Omental fat pad (tissue), 4 donors: ENCODE data around the gene CLDN15. TPM values are rescaled to one million over a fixed set of nuclear protein-coding genes. Genes with fewer than 3 reads are reported as not detected.

Experiments
- ATAC-seq: fragments of 150-250 bp; one replicate; pipeline ENCODE4 v1.9.1; 2016; ENCODE audit warnings: mild to moderate bottlenecking, moderate library complexity; ENCODE audit not compliant: low FRiP score
- DNase-seq: peaks from one replicate; pipeline ENCODE4 v3.0.0-alpha.2; 2019; ENCODE audit warnings: low spot score
- total RNA-seq, 4 donors: library from RNA; depleted of rRNA; stranded (reverse); fragments of >200 nt; gene quantifications; one replicate each; pipeline ENCODE4 v1.1.0, GENCODE V29; 2016
- TF ChIP-seq, protein P1 (sequence below), 3 donors: fragments of 450-650 bp; IDR thresholded peaks; one replicate each; pipeline ENCODE4 v1.5.1; 2016 to 2017; ENCODE audit warnings: antibody characterized with exemption in 3 of 3, mild to moderate bottlenecking in 3 of 3, moderate library complexity in 2 of 3

Gene CLDN15
- total RNA-seq, 4 donors from 2014 or later: 43.3 to 280 (median 60.5) TPM

DNA sequence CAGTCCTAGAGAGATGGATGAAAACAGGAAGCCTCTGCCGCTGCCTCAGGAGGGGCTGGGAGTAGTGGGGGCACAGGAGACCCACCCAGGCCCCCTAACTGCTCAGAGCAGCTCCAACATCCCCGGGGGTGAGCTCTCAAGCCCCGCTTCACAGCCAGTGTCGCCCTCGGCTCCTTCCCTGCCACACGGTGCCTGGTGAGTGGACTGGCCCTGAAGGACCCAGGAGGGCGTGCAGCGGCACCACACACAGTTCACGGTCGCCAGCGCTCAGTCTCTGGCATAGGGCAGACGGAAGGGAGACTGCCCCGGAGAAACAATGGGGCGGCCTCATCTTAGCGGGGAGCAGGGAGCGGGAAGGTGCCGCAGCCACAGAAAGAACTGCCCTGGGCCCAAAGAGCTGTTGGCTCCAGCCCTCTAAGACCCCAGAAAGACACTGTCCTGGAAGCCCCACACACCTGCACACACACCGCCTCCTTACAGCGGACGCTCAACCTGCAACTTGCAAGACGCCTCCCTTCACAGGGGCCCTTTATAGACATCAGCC, 1.2 kb downstream of the CLDN15 start:
- TF ChIP-seq, protein P1, sequence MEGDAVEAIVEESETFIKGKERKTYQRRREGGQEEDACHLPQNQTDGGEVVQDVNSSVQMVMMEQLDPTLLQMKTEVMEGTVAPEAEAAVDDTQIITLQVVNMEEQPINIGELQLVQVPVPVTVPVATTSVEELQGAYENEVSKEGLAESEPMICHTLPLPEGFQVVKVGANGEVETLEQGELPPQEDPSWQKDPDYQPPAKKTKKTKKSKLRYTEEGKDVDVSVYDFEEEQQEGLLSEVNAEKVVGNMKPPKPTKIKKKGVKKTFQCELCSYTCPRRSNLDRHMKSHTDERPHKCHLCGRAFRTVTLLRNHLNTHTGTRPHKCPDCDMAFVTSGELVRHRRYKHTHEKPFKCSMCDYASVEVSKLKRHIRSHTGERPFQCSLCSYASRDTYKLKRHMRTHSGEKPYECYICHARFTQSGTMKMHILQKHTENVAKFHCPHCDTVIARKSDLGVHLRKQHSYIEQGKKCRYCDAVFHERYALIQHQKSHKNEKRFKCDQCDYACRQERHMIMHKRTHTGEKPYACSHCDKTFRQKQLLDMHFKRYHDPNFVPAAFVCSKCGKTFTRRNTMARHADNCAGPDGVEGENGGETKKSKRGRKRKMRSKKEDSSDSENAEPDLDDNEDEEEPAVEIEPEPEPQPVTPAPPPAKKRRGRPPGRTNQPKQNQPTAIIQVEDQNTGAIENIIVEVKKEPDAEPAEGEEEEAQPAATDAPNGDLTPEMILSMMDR (IDR thresholded peaks at IDR 0.05): no peak
- ATAC-seq (no peak), DNase-seq (no peak)

DNA sequence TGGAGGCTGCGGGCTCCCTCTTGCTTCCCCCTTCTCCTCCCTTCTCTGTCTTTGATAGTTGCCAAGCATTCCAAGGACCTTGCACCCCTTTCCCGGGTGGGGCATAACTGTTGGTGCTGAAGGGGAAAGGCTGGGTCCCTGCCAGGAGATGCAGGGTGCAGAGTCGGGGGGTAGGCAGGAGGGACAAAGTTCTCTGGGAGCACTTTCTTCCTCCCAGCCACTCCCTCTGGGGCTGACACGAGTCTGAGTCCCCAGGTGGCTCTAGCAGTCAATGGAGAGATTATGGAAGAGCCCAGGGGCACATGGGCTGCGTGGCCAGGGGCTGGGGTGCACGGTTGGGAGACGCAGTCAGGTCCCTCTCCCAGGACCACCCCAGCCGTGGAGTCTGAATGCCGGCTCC, 2.1 kb downstream of the CLDN15 start:
- ATAC-seq (no peak), DNase-seq (no peak)
- TF ChIP-seq, protein P1 (IDR thresholded peaks at IDR 0.05): no peak

DNA sequence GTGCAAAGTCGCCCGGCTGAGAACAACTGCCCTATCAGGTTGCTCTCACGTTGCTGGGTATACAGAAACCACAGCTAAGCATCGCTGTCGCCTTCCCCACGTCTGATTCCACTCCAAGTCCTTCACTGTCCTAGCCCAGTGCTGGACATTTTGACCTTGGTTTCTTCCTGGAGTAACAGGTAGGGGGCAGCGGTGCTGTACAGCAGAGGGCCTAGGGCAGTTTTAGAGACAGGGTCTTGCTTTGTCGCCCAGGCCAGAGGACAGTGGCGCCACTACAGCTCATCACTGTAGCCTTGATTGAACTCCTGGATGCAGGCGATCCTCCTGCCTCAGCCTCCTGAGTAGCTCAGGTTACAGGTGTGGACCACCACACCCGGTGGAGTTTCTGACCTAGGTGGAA, 2.6 kb downstream of the CLDN15 start:
- no peak for DNase-seq
- TF ChIP-seq, protein P1 (IDR thresholded peaks at IDR 0.05): no peak
- ATAC-seq: no peak

DNA sequence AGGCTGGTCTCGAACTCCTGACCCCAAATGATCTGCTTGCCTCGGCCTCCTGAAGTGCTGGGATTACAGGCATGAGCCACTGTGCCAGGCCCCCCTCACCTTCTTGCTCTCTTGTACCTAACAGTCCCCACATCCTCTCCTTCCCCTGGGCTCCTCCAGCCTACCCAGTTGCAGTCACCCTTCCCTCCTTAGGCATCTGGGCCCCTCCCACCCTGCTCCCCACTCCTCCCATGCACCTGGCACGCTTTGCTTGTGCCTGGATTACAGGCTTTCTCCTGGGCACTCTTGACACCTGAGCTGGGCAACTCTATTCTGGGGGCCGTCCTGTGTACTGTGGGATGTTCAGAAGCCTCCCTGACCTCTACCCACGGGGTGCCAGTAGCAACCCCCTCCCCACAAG, 3.0 kb downstream of the CLDN15 start:
- ATAC-seq (no peak), DNase-seq (no peak)
- TF ChIP-seq, protein P1 (IDR thresholded peaks at IDR 0.05): no peak

DNA sequence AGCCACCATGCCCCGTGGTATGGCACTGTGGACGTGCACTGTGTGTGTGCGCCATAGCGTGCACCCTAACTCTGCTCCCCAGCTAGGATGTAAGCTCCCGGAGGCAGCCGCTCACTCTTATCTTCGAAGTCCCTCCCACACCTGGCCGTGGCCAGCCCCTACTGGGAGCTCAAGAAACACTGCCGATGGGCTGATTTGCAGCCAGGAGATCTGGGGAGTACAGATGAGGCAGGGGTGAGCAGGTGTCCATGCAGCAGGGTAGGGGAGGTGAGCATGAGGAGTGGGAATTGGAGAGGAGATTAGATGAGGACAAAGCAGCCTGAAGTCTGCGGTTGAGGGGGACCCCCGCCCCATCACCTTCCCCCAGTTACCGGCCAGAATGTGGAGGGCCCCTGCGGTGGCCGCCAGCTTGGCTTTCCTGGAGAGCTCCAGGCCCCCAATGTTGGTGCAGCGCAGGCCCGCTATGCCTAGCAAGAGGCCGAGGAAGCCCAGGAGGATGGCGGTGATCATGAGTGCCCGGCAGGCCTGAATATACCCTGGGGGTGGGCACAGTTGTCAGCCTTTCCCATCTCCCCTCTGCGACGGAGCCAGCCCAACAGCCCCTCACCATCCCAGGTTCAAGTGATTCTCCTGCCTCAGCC, 3.6 kb downstream of the CLDN15 start:
- TF ChIP-seq, protein P1 (IDR thresholded peaks at IDR 0.05): no peak
- DNase-seq: no peak
- no peak for ATAC-seq

DNA sequence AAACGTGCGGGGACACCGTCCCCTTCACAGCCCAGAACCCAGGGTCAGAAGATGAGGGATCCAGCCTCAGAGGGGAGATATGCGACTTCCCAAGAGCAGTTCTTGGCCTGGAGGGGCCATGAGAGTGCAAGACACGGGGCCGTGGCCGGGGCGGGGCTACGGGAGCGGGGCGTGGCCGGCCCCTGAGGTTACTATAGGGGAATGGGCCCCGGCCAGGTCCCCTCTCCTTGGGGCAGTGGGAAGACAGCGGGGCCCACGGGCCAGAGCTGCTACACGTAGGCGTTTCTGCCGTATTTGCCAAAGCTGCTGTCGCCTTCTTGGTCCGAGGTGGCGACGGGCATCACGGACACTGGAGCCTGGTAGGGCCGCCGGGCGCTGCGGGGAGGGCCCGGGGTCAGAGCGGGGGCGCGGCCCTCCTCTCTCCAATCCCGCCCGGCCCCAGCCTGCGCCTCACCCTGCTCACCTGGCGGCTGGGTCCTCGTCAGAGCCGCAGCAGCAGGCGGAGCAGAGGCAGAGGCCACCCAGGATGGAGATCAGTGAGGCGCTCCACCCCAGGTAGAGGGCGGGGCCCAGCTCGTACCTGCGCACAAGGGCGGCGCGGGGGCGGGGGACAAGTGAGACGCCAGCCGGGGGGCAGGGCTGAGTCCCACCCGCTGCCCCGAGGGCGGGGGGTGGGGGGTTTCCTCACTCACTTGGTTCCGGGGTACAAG, 5.3 kb downstream of the CLDN15 start:
- DNase-seq (no peak), ATAC-seq (no peak)
- TF ChIP-seq, protein P1 (IDR thresholded peaks at IDR 0.05): no peak

DNA sequence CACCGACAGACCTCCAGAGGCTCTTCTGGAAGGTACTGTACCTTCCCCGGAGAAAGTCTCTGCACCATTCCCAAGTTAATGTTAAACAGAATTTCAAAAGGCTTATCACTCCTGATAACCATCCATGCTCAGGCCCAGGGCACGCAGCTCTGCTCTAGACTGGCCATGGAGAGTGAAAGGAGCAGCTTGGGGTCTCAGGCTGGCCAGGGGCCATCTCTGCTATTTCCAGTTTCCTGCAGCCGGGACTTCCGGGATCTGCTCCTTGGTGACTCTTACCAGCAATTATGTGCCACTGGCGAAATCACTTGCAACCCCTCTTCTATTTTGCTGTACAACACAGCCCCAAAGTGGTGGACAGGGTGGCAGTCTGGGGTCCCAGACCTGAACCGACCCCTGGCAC, 6.0 kb downstream of the CLDN15 start:
- no peak for DNase-seq
- ATAC-seq: no peak
- TF ChIP-seq, protein P1 (IDR thresholded peaks at IDR 0.05): no peak
